ENCODE results near the gene LPP. TPM values are rescaled to one million over a fixed set of nuclear protein-coding genes. Genes with fewer than 3 reads are reported as not detected.

The LPP gene
- total and polyA plus RNA-seq, 9 donors, result 15.9 to 280 (median 134) TPM

DNA sequence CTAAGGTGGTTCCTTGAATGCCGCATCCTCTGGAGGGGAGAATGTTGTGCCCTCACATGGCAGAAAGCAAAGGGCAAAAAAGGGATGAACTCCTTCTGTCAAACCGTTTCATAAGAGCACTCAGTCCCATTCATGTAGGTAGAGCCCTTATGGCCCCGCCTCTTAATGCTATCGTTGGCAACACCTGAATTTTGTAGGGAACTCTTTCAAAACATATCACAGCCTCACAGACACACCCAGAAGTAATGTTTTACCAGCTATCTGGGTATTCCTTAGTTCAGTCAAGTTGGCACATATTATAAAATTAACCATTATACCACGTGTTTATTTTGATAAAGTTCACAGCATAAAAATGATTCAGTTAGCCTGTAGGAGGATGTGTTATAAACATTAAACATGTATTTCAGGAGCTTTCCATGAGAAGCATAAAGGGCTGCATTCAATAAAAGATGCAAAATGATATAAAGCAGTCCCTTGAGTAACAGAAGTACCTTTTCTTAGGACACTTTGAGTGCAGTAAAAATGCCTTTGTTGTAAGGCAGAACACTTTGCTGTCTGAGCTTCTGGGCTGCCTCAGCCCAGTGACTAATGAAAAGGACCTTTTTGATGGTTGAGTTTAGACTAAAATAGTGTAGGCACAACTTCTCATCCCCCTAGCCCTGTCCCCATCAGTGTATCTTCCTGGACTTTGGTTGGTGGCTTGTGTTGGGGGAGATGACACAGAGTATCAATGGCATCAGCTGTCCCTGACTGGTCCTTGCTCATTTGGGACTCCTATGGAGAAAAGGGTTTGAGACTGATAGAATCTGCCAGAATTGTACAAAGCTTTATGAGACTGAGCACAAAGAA lies 754.3 kb downstream of the LPP start:
- DNase-seq, result no peak
- H3K27ac ChIP-seq, result no peak overlapping the region
- WGBS, 3 donors, result 80 to 85% (median 81%) methylated on average over 5 of the region's 5 CpGs
- no peaks in the 10 kb centered on the region for H3K9me3 ChIP-seq
- H3K4me1 ChIP-seq (ENCODE audit: insufficient read depth), result peaks cover 5% of the 10 kb centered on the region
- no peak overlapping the region for H3K4me3 ChIP-seq
- H3K27me3 ChIP-seq, result no peaks in the 10 kb centered on the region
- no peaks in the 10 kb centered on the region for H3K36me3 ChIP-seq
- TF ChIP-seq EP300 (IDR thresholded peaks at IDR 0.05), result no peak
- TF ChIP-seq POLR2A (IDR thresholded peaks at IDR 0.05), result no peak
- TF ChIP-seq, protein P1, sequence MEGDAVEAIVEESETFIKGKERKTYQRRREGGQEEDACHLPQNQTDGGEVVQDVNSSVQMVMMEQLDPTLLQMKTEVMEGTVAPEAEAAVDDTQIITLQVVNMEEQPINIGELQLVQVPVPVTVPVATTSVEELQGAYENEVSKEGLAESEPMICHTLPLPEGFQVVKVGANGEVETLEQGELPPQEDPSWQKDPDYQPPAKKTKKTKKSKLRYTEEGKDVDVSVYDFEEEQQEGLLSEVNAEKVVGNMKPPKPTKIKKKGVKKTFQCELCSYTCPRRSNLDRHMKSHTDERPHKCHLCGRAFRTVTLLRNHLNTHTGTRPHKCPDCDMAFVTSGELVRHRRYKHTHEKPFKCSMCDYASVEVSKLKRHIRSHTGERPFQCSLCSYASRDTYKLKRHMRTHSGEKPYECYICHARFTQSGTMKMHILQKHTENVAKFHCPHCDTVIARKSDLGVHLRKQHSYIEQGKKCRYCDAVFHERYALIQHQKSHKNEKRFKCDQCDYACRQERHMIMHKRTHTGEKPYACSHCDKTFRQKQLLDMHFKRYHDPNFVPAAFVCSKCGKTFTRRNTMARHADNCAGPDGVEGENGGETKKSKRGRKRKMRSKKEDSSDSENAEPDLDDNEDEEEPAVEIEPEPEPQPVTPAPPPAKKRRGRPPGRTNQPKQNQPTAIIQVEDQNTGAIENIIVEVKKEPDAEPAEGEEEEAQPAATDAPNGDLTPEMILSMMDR (IDR thresholded peaks at IDR 0.05), result no peak
- intact Hi-C loops (cut with DNase I), result no loop called here

DNA sequence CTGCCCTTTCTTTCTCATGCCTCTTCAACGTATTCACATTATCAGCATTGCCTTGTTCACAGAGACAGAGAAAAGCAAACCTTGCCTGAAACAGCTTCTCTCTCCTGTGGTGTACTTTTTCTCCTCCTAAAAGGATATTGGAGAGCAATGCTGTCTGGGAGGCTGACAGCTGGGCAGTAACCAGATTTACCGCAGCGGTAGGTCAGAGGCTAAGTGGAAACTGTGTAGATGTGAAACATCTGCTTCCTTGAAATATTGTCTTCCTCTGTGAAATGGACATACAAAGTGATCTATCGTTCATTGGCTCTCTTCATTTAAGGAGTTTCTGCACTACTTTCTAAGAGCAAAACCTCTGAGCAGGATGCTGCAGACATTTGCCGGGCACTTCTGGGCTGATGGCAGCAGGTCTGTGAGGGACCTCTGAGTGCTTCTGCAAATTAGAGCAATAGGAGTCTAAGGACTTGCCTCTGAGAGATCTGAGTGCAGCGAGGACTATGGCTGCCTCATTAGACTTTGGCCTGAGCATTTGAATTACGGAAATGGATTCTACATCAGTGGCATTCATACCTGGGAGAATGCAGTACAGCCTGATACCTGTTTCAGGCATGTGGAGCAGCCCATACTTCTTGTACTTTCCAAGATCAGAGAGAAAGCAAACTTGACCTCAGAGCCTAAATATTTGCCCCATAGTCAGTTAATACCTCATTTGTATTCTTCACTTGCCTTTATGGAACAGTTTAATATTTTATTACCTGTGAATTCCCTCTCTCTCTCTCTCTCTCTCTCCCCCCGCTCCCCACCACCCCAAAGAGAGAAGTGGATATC lies 757.3 kb downstream of the LPP start:
- H3K4me3 ChIP-seq, result no peak overlapping the region
- H3K4me1 ChIP-seq (ENCODE audit: insufficient read depth), result peaks cover 5% of the 10 kb centered on the region
- WGBS, 3 donors, result 39 to 47% (median 42%) methylated on average over 8 of the region's 8 CpGs
- TF ChIP-seq, protein P1 (IDR thresholded peaks at IDR 0.05), result no peak
- TF ChIP-seq EP300 (IDR thresholded peaks at IDR 0.05) (no peak), POLR2A (IDR thresholded peaks at IDR 0.05) (no peak)
- H3K27me3 ChIP-seq, result no peaks in the 10 kb centered on the region
- H3K36me3 ChIP-seq, result no peaks in the 10 kb centered on the region
- DNase-seq, result no peak
- intact Hi-C loops (cut with DNase I), result no loop called here
- H3K27ac ChIP-seq, result no peak overlapping the region
- no peaks in the 10 kb centered on the region for H3K9me3 ChIP-seq

DNA sequence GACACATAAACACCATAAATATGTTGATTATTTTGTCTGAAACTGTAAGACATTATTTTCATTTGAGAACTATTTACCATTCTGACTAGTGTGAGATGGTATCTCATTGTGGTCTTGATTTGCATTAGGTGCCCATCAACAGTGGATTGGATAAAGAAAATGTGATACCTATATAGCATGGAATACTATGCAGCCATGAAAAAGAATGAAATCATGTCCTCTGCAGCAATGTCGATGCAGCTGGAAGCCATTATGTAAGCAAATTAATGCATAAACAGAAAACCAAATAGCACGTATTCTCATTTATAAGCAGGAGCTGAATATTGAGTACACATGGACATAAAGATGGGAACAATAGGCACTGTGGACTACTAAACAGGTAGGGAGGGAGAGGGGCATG lies 759.1 kb downstream of the LPP start:
- Histone ChIP-seq H3K27me3 (no peaks in the 10 kb centered on the region), H3K9me3 (no peaks in the 10 kb centered on the region), H3K4me3 (no peak overlapping the region), H3K4me1 (ENCODE audit: insufficient read depth) (peaks cover 5% of the 10 kb centered on the region), H3K36me3 (no peaks in the 10 kb centered on the region), H3K27ac (no peak overlapping the region)
- WGBS, 3 donors, result 97 to 99% (median 99%) methylated on average over 2 of the region's 2 CpGs
- intact Hi-C loops (cut with DNase I), result no loop called here
- TF ChIP-seq, protein P1 (IDR thresholded peaks at IDR 0.05), result no peak
- TF ChIP-seq POLR2A (IDR thresholded peaks at IDR 0.05), result no peak
- TF ChIP-seq EP300 (IDR thresholded peaks at IDR 0.05), result no peak
- DNase-seq, result no peak

DNA sequence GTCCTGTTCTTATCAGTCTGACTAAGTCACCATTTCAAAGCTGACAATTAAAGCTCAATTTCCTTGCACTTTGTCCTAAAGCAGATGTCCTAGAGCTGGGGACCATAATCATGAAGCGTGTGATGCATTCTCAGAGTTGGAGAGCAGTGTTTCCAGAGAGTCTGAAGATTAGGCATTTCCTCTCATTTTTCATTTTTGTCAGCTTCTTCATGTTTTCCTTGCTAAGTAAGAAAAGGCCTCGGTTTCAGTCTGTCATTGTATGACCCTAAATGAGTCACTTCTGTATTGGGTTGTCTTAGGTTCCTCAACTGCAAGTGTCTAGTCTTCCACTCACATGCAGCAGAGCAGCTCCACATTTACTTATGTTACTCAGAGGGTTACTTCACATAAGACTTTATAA lies 760.6 kb downstream of the LPP start:
- WGBS, 3 donors, result 46 to 56% (median 52%) methylated on average over 2 of the region's 2 CpGs
- Histone ChIP-seq H3K4me1 (ENCODE audit: insufficient read depth) (peaks cover 5% of the 10 kb centered on the region), H3K36me3 (no peaks in the 10 kb centered on the region), H3K9me3 (no peaks in the 10 kb centered on the region), H3K4me3 (no peak overlapping the region), H3K27ac (no peak overlapping the region), H3K27me3 (no peaks in the 10 kb centered on the region)
- no peak for TF ChIP-seq POLR2A (IDR thresholded peaks at IDR 0.05)
- no peak for TF ChIP-seq EP300 (IDR thresholded peaks at IDR 0.05)
- TF ChIP-seq, protein P1 (IDR thresholded peaks at IDR 0.05), result no peak
- intact Hi-C loops (cut with DNase I), result no loop called here
- DNase-seq, result no peak

Measured in ovary (tissue), 9 donors.